GM12891 (cell line): ENCODE data around the gene ALDH1L2.

Source experiments
- POLR2A ChIP-seq: IDR thresholded peaks from 2 replicates; pipeline ENCODE4 v1.6.1; 2011; ENCODE audit warnings: low read depth, low read length, control low read depth
- POLR2AphosphoS5 ChIP-seq: IDR thresholded peaks from 2 replicates; pipeline ENCODE4 v1.6.1; 2011; ENCODE audit warnings: low read depth, low read length, control low read depth

GRCh38 chr12:105099356-105099755 lies 15.1 kb upstream of the ALDH1L2 start:
- no peak for TF ChIP-seq POLR2A
- no peak for TF ChIP-seq POLR2AphosphoS5
